GM23338 (cell line): ENCODE data around the gene ALPP. TPM values are rescaled to one million over a fixed set of nuclear protein-coding genes. Genes with fewer than 3 reads are reported as not detected.

ENCODE experiments used
- ATAC-seq: fragments of 200-7000 bp; cut with Tn5 transposase; 3 replicates; pipeline ENCODE4 v1.9.1; 2020
- DNase-seq: peaks from one replicate; pipeline ENCODE4 v3.0.0-alpha.2; 2015; ENCODE audit warnings: low spot score
- H2AFZ ChIP-seq: fragments of 200-600 bp; sonication (generic); 2 replicates; pipeline ENCODE4 v1.8.0; 2016; ENCODE audit warnings: antibody characterized with exemption, mild to moderate bottlenecking, moderate library complexity
- H3F3A ChIP-seq: fragments of 200-600 bp; sonication (generic); replicated peaks from 2 replicates; pipeline ENCODE4 v1.8.0; 2017; ENCODE audit warnings: antibody characterized with exemption, mixed run types, low read depth
- H3K27ac ChIP-seq: fragments of 200-600 bp; sonication (generic); 2 replicates; pipeline ENCODE4 v1.6.1; 2016; ENCODE audit warnings: low read depth
- H3K27me3 ChIP-seq: fragments of 200-600 bp; sonication (generic); 2 replicates; pipeline ENCODE4 v1.8.0; 2016; ENCODE audit warnings: mild to moderate bottlenecking, mixed run types, moderate library complexity; ENCODE audit not compliant: insufficient read depth
- H3K36me3 ChIP-seq: fragments of 200-600 bp; sonication (generic); 2 replicates; pipeline ENCODE4 v1.8.0; 2016; ENCODE audit warnings: mild to moderate bottlenecking; ENCODE audit not compliant: insufficient read depth
- H3K4me1 ChIP-seq: fragments of 200-600 bp; sonication (generic); 2 replicates; pipeline ENCODE4 v1.8.0; 2016; ENCODE audit warnings: mild to moderate bottlenecking, moderate library complexity; ENCODE audit not compliant: insufficient read depth
- H3K4me2 ChIP-seq: fragments of 200-600 bp; sonication (generic); 2 replicates; pipeline ENCODE4 v1.7.1; 2017; ENCODE audit warnings: mixed run types
- H3K4me3 ChIP-seq: fragments of 200-600 bp; sonication (generic); 2 replicates; pipeline ENCODE4 v1.6.1; 2016; ENCODE audit warnings: mixed run types
- H3K79me2 ChIP-seq: fragments of 200-600 bp; sonication (generic); replicated peaks from 2 replicates; pipeline ENCODE4 v1.8.0; 2017; ENCODE audit warnings: mild to moderate bottlenecking; ENCODE audit not compliant: insufficient read depth
- H3K9me2 ChIP-seq: fragments of 200-600 bp; sonication (generic); 2 replicates; pipeline ENCODE4 v1.8.0; 2017; ENCODE audit not compliant: insufficient read depth
- H4K20me1 ChIP-seq: fragments of 200-600 bp; sonication (generic); replicated peaks from 2 replicates; pipeline ENCODE4 v1.8.0; 2017; ENCODE audit warnings: mild to moderate bottlenecking; ENCODE audit not compliant: insufficient read depth
- H3K27ac Mint-ChIP-seq: 2 replicates; pipeline ENCODE4 v1.8.0; 2020; ENCODE audit warnings: inconsistent platforms, mild to moderate bottlenecking, moderate library complexity, mixed read lengths
- H3K27me3 Mint-ChIP-seq: 3 replicates; pipeline ENCODE4 v1.8.0; 2022; ENCODE audit warnings: low read depth, mild to moderate bottlenecking, moderate library complexity, mixed read lengths, inconsistent platforms; ENCODE audit not compliant: insufficient read depth, poor library complexity
- H3K36me3 Mint-ChIP-seq: 3 replicates; pipeline ENCODE4 v1.8.0; 2021; ENCODE audit warnings: low read depth, mild to moderate bottlenecking, inconsistent platforms, moderate library complexity, mixed read lengths
- H3K4me1 Mint-ChIP-seq: 3 replicates; pipeline ENCODE4 v1.8.0; 2020; ENCODE audit warnings: mild to moderate bottlenecking, inconsistent platforms, mixed read lengths
- H3K4me3 Mint-ChIP-seq: 3 replicates; pipeline ENCODE4 v1.8.0; 2021; ENCODE audit warnings: moderate library complexity, mild to moderate bottlenecking, inconsistent platforms, mixed read lengths
- H3K9me3 Mint-ChIP-seq: 3 replicates; pipeline ENCODE4 v1.8.0; 2020; ENCODE audit warnings: moderate library complexity, mild to moderate bottlenecking, inconsistent platforms, mixed read lengths
- CREB1 ChIP-seq: fragments of 250-450 bp; sonication (Bioruptor Pico); IDR thresholded peaks from 2 replicates; pipeline ENCODE4 v1.5.0; 2020; ENCODE audit warnings: low read depth, mild to moderate bottlenecking, moderate library complexity
- CTCF ChIP-seq, 2 experiments: fragments of 200-600 bp in 1 of 2; sonication (generic) in 1 of 2; conservative IDR thresholded peaks; 2 replicates each; pipeline versions ENCODE4 v1.5.1 to v1.6.1; 2016 to 2017; ENCODE audit warnings: antibody characterized with exemption in 2 of 2, low read depth in 2 of 2, mild to moderate bottlenecking in 2 of 2, moderate library complexity in 1 of 2
- EZH2 ChIP-seq: fragments of 200-600 bp; sonication (generic); IDR thresholded peaks from one replicate; pipeline ENCODE4 v1.8.0; 2017; ENCODE audit warnings: antibody characterized with exemption, mild to moderate bottlenecking, low read depth; ENCODE audit not compliant: unreplicated experiment
- EZH2phosphoT487 ChIP-seq: fragments of 200-600 bp; sonication (generic); IDR thresholded peaks from one replicate; pipeline ENCODE4 v1.8.1; 2018; ENCODE audit warnings: antibody characterized with exemption; ENCODE audit not compliant: unreplicated experiment
- JUNB ChIP-seq: IDR thresholded peaks from one replicate; pipeline ENCODE4 v1.6.1; 2016; ENCODE audit warnings: antibody characterized with exemption; ENCODE audit not compliant: unreplicated experiment
- NANOG ChIP-seq: IDR thresholded peaks from 2 replicates; pipeline ENCODE4 v1.6.1; 2016; ENCODE audit warnings: antibody characterized with exemption, borderline replicate concordance
- REST ChIP-seq: IDR thresholded peaks from one replicate; pipeline ENCODE4 v1.6.1; 2018; ENCODE audit warnings: antibody characterized with exemption; ENCODE audit not compliant: unreplicated experiment
- STAT1 ChIP-seq: IDR thresholded peaks from one replicate; pipeline ENCODE4 v1.6.1; 2016; ENCODE audit warnings: antibody characterized with exemption; ENCODE audit not compliant: unreplicated experiment
- ZNF462 ChIP-seq: fragments of 250-450 bp; sonication (Bioruptor Pico); IDR thresholded peaks from 2 replicates; pipeline ENCODE4 v1.5.0; 2020; ENCODE audit warnings: mild to moderate bottlenecking, moderate library complexity
- polyA plus RNA-seq: library from polyadenylated mRNA; unstranded; fragments of >200 nt; fragmentation: Nextera tagmentation; extraction: Ambion mirVana; gene quantifications from 2 replicates; pipeline ENCODE4 v1.2.1, GENCODE V29; 2016
- total RNA-seq: library from RNA; depleted of rRNA; stranded (reverse); fragments of >200 nt; shearing (Covaris generic); gene quantifications from 2 replicates; pipeline ENCODE4 v1.2.3, GENCODE V29; 2014

Gene ALPP
- total and polyA plus RNA-seq, 2 experiments from 2014 or later: 0.28 TPM; not detected in 1

- TF ChIP-seq ZNF462 (CRISPR knock-in tag): no peak
Measured at GRCh38 chr2:232400256-232401015, 21.9 kb downstream of the ALPP start (continued).

- H3K4me1 Mint-ChIP-seq: no peaks in the 10 kb centered on the region
- H3K79me2 ChIP-seq: no peaks in the 10 kb centered on the region
- H4K20me1 ChIP-seq: peaks cover 9% of the 10 kb centered on the region
- TF ChIP-seq EZH2 (no peak), STAT1 (no peak), EZH2phosphoT487 (no peak), JUNB (no peak), NANOG (no peak), CTCF (conservative IDR thresholded peaks at IDR 0.05; ENCODE audit: low read depth in 2 of 2) (no peak), REST (no peak), CREB1 (CRISPR knock-in tag) (no peak)
Measured at GRCh38 chr2:232402518-232402917, 24.0 kb downstream of the ALPP start.

More at GRCh38 chr2:232402518-232402917, 24.0 kb downstream of the ALPP start:
- no peak for DNase-seq
- Histone ChIP-seq H3K4me2 (no peak overlapping the region), H3K9me2 (no peaks in the 10 kb centered on the region), H3K27ac (no peak overlapping the region), H3K27me3 (no peaks in the 10 kb centered on the region), H3K4me1 (no peaks in the 10 kb centered on the region), H3F3A (no peaks in the 10 kb centered on the region), H3K4me3 (no peak overlapping the region), H3K36me3 (no peaks in the 10 kb centered on the region), H2AFZ (no peak overlapping the region)
- Mint-ChIP-seq H3K9me3 (no peaks in the 10 kb centered on the region), H3K36me3 (no peaks in the 10 kb centered on the region; the same call in 2 of the 3 replicates), H3K27ac (no peak overlapping the region), H3K4me3 (no peak overlapping the region), H3K27me3 (peaks cover 2% of the 10 kb centered on the region)
- ATAC-seq: no peak
